HUES64 (cell line): ENCODE data around the gene PRELID1.
"Not testable (repeated sequence)": the region's sequence is repeated elsewhere in the genome, so short reads cannot be mapped to it uniquely, and the experiment has no call there.

Source experiments
- H3K27ac ChIP-seq: 2 replicates; pipeline ENCODE4 v1.7.0; 2013; ENCODE audit warnings: low read depth, low read length, inconsistent platforms
- H3K27me3 ChIP-seq: 2 replicates; pipeline ENCODE4 v1.6.1; 2013; ENCODE audit warnings: mild to moderate bottlenecking, low read length; ENCODE audit not compliant: insufficient read depth
- H3K36me3 ChIP-seq: 2 replicates; pipeline ENCODE4 v1.6.1; 2013; ENCODE audit warnings: mild to moderate bottlenecking, low read length; ENCODE audit not compliant: insufficient read depth
- H3K4me1 ChIP-seq: 2 replicates; pipeline ENCODE4 v1.6.1; 2013; ENCODE audit warnings: mild to moderate bottlenecking, low read length, moderate library complexity; ENCODE audit not compliant: insufficient read depth
- H3K4me3 ChIP-seq: 2 replicates; pipeline ENCODE4 v1.5.1; 2013; ENCODE audit warnings: mild to moderate bottlenecking, low read length, moderate library complexity
- H3K9ac ChIP-seq: 2 replicates; pipeline ENCODE4 v1.6.1; 2013; ENCODE audit warnings: mild to moderate bottlenecking, low read depth, low read length
- H3K9me3 ChIP-seq: 2 replicates; pipeline ENCODE4 v1.6.1; 2013; ENCODE audit warnings: low read depth, low read length; ENCODE audit not compliant: insufficient read depth
- WGBS: fragments of 150-250, 120-280 bp; methylation state at CpG from one replicate; pipeline ENCODE4 v1.1.7; 2013; ENCODE audit warnings: missing lambda C conversion rate; 5-methylcytosine and 5-hydroxymethylcytosine counted together

PRELID1 gene

DNA sequence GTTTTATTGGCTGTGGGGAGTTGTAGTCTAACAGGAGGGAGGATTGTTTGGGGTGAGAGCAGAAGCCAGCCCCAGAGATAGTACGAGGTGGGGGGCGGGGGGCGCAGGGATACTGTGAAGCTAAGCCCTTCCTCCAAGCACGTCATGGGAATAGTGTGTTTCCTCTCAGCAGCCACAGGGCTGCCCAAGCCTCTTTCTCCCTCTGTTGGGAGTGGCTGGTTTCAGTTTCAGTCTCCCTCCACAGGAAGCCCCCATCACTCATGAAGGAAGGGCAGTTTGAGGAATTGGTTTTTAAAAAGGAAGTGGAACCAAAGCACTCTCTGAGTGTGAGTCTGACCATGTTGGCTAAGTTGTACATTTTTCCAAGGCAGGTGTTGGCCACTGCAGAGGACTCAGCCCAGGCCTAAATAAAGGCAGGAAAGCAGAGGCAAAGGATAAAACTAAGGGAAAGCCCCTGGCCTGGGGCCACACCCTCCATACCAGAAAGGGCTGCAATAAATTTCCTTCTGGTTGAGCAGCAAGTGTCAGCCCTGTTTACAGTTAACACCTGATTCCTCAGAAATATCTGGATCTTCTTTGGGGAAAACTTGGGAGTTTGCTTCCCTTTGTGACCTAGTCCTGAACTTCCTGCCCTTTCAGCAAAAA is 3.2 kb upstream of the PRELID1 start:
- no peak overlapping the region for H3K4me3 ChIP-seq
- peaks cover 46% of the 10 kb centered on the region for H3K36me3 ChIP-seq
- H3K4me1 ChIP-seq = peaks cover 29% of the 10 kb centered on the region
- no peak overlapping the region for H3K9ac ChIP-seq
- no peaks in the 10 kb centered on the region for H3K9me3 ChIP-seq
- peak overlapping the region; percentile 39; the same call in 1 of the 2 replicates for H3K27ac ChIP-seq
- no peaks in the 10 kb centered on the region for H3K27me3 ChIP-seq
- WGBS = 76% methylated on average over 4 of the region's 4 CpGs

DNA sequence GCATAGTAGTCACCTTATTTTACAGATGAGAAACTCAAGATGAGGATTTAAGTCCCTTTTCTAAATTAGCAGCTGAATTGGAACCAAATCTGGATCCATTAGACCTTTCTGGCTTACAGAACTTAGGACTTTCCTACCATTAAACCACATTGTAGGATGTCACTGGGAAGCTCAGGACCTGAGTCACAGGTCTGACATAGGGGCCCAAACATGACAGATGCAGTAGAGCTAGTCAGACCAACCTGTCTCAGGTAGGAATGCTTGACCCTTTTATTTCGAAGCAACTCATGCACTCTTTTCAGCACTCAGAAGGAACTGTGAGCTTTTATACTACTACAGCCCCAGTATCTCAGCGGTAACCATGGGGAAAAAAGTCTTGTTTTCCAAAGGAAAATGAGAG is 2.6 kb upstream of the PRELID1 start:
- no peaks in the 10 kb centered on the region for H3K27me3 ChIP-seq
- no peaks in the 10 kb centered on the region for H3K9me3 ChIP-seq
- H3K4me3 ChIP-seq = no peak overlapping the region
- H3K27ac ChIP-seq = peak overlapping the region; percentile 39; the same call in 1 of the 2 replicates
- peaks cover 29% of the 10 kb centered on the region for H3K4me1 ChIP-seq
- WGBS = 92% methylated on average over 2 of the region's 2 CpGs
- peaks cover 46% of the 10 kb centered on the region for H3K36me3 ChIP-seq
- no peak overlapping the region for H3K9ac ChIP-seq

DNA sequence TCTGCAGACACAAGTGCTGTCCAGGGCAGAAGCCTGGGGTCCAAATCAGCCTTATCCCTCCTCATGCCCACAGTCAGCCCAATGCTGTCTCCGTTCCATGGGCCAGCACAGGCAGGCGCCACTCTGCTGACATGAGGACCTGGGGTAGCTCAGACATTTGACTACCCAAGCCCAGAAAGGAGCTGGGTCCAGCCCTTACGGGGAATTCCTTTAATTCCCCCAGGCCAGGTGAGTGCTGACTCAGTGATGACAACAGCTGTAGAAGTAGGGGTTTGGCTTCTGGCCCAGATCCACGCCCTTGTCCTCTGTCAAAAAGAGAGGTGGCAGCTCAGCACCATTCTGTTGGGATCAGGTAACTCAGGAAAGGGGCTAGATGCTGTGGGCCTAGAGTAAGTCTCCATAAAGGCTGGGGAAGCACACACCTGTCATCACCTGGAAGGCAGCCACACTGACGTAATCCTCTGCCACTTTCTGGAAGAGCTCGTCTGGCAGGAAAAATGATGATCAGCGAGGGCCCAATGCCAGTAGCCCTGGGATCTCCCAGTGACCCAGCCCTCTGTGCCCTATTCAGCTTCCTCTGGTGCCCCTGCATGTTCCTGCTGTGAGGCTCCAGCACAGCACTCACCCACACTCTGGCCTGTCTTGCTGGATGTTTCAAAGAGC is 2.0 kb upstream of the PRELID1 start:
- 92% methylated on average over 7 of the region's 7 CpGs for WGBS

GRCh38 chr5:177302354-177303110 is 1.1 kb upstream of the PRELID1 start:
- Histone ChIP-seq H3K9me3 (no peaks in the 10 kb centered on the region), H3K9ac (peak overlapping the region; percentile 97; the same call in 1 of the 2 replicates), H3K36me3 (peaks cover 48% of the 10 kb centered on the region), H3K27me3 (no peaks in the 10 kb centered on the region), H3K4me3 (peak overlapping the region; percentile 99), H3K4me1 (peaks cover 25% of the 10 kb centered on the region), H3K27ac (no peak overlapping the region)
- 47% methylated on average over 24 of the region's 24 CpGs for WGBS

More for the DNA sequence above, 2.0 kb upstream of the PRELID1 start:
- Histone ChIP-seq H3K4me1 (peaks cover 29% of the 10 kb centered on the region), H3K27me3 (no peaks in the 10 kb centered on the region), H3K9ac (no peak overlapping the region), H3K4me3 (no peak overlapping the region), H3K36me3 (peaks cover 46% of the 10 kb centered on the region), H3K9me3 (no peaks in the 10 kb centered on the region), H3K27ac (no peak overlapping the region)

GRCh38 chr5:177303925-177304391 is 359 bp downstream of the PRELID1 start:
- under 1% methylated on average over 25 of the region's 25 CpGs for WGBS
- Histone ChIP-seq H3K36me3 (peaks cover 39% of the 10 kb centered on the region), H3K27me3 (no peaks in the 10 kb centered on the region), H3K9me3 (no peaks in the 10 kb centered on the region), H3K27ac (peak overlapping the region; percentile 76), H3K4me3 (peak overlapping the region; percentile 99), H3K9ac (peak overlapping the region; percentile 97), H3K4me1 (peaks cover 12% of the 10 kb centered on the region; the same call in 1 of the 2 replicates)

DNA sequence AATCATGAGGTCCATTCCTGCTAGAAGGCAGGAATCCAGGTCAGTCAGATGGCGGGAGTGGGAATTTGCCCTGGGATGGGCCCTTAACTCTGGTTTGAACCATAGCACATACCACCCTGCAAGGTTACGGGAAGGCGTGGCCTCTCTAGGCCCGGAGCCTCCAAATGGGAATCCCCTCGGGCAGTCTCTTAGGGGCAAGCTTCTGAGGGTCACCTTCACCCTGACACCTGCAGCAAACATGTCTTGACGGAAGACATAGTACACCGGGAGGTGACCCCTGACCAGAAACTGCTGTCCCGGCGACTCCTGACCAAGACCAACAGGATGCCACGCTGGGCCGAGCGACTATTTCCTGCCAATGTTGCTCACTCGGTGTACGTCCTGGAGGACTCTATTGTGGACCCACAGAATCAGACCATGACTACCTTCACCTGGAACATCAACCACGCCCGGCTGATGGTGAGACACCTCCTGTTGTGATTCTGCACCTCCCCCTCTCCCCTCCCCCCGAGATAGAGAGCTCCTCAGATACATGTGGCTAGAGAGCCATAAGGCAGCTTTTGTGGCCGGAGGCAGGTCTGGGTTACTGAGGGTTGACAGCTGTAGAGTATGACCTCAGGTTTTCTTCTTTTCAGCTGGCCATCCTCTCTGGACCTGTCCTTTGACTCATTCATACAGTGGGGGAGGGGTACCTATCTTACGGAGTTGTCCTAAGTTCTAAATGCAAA is 957 bp downstream of the PRELID1 start:
- Histone ChIP-seq H3K27ac (peak overlapping the region; percentile 76; the same call in 1 of the 2 replicates), H3K4me3 (peak overlapping the region; percentile 99), H3K9me3 (no peaks in the 10 kb centered on the region), H3K4me1 (peaks cover 11% of the 10 kb centered on the region; the same call in 1 of the 2 replicates), H3K27me3 (no peaks in the 10 kb centered on the region), H3K9ac (peak overlapping the region; percentile 97), H3K36me3 (peaks cover 36% of the 10 kb centered on the region)
- 53% methylated on average over 17 of the region's 19 CpGs for WGBS

DNA sequence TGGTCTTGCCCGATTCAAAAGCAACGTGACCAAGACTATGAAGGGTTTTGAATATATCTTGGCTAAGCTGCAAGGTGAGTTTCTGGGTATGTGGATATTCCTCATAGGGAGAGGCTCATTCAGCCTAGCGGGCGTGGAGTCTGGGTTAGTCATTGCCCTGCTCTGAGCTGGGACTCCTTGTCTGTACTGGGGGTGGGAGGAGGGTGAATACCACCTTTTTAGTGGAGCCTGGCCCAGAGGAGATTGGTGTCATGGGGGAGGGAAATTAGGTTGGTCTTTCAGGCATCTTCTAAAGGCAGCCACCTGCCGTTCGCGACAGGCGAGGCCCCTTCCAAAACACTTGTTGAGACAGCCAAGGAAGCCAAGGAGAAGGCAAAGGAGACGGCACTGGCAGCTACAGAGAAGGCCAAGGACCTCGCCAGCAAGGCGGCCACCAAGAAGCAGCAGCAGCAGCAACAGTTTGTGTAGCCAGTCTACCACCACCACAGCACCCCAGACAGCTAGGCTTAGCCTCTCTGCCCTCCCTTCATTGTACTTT is 2.6 kb downstream of the PRELID1 start:
- not testable (repeated sequence) for H3K4me3 ChIP-seq, H3K27ac ChIP-seq, H3K27me3 ChIP-seq, H3K4me1 ChIP-seq, H3K9me3 ChIP-seq, H3K9ac ChIP-seq
- WGBS = 94% methylated on average over 11 of the region's 11 CpGs
- H3K36me3 ChIP-seq = peaks cover 30% of the 10 kb centered on the region

DNA sequence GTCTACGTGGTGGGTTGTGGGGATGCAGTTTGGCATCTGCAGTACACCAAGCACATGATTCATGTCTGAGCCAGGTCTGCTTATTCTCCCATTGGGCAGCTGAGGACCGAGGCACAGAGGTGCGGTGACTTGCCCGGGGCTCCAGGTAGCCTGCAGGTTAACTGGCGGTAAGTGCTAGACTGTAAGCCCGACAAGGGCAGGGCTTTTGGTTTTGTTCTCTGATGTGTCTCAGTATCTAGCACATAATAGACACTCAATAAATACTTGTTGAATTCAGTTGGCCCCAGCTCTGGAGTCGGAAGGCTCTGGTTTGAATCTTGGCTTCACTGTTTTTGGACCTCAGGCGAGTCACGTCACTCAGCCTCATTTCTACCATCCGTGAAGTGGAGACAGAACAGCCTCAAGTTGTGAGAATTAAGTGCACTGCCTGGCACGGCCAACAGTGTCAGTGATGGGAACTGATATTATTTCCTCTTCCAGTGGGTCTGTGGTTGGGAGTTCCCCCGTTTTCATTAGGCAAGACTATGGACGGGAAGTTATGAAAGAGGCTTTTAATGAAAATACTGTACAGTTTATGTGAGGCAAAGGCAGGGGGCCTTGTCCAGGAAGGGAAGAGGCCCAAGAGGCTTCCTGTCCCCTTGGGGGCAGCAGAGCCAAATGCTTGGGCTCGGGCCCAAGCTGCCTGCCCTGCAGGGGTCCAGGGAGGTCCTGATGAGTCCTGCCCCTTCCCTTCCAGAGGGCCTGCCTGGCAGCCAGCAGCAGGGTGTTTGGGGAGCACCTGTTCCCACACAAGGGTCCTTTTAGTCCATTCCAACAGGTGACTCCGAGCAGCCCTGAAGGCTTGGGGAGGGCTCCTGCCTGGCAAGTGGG is 3.3 kb downstream of the PRELID1 start:
- Histone ChIP-seq H3K4me1 (peaks cover 5% of the 10 kb centered on the region; the same call in 1 of the 2 replicates), H3K36me3 (peaks cover 26% of the 10 kb centered on the region), H3K9ac (no peak overlapping the region), H3K4me3 (no peak overlapping the region), H3K9me3 (no peaks in the 10 kb centered on the region), H3K27ac (no peak overlapping the region), H3K27me3 (peaks cover 5% of the 10 kb centered on the region; the same call in 1 of the 2 replicates)
- 91% methylated on average over 15 of the region's 15 CpGs for WGBS

GRCh38 chr5:177307544-177308363 is 4.2 kb downstream of the PRELID1 start:
- 94% methylated on average over 43 of the region's 43 CpGs for WGBS
- Histone ChIP-seq H3K9ac (no peak overlapping the region), H3K4me3 (no peak overlapping the region), H3K27me3 (peaks cover 5% of the 10 kb centered on the region; the same call in 1 of the 2 replicates), H3K36me3 (peaks cover 26% of the 10 kb centered on the region), H3K9me3 (no peaks in the 10 kb centered on the region), H3K4me1 (peaks cover 5% of the 10 kb centered on the region), H3K27ac (no peak overlapping the region)
